Measurements from ENCODE around the gene SGCB.

- TF ChIP-seq CTCF (conservative IDR thresholded peaks at IDR 0.05; ENCODE audit: low read length) (no peak), EZH2phosphoT487 (IDR thresholded peaks at IDR 0.05; ENCODE audit: borderline replicate concordance) (no peak)
These were observed 13.1 kb upstream of the SGCB start, which contains the start of gene SPATA18 for GRCh38 chr4:52051213-52051614.

Data from Loucy (cell line).